Suprapubic skin (tissue), 3 donors: ENCODE measurements around the gene RHOD.

Source experiments
- CTCF ChIP-seq, 2 donors: fragments of 200-600 bp in 1 of 2; fragments of 450-650 bp in 1 of 2; sonication (generic) in 1 of 2; IDR thresholded peaks; one replicate each; pipeline ENCODE4 v1.5.1; 2016 to 2019; ENCODE audit warnings: antibody characterized with exemption in 2 of 2, mild to moderate bottlenecking in 1 of 2, moderate library complexity in 1 of 2
- POLR2AphosphoS5 ChIP-seq, 3 donors: sonication (generic); formaldehyde crosslinking; IDR thresholded peaks; one replicate each; pipeline ENCODE4 v1.6.1; 2017; ENCODE audit warnings: antibody characterized with exemption in 3 of 3

- TF ChIP-seq CTCF (IDR thresholded peaks at IDR 0.05) (no peak), POLR2AphosphoS5 (IDR thresholded peaks at IDR 0.05) (peak in 2 of 3 donors; percentile 33 to 50)
These were observed 8.0 kb upstream of the RHOD start for GRCh38 chr11:67048515-67049130.
